Activated T-cell treated with anti-CD3 and anti-CD28 coated beads, Interleukin-2, amount 50 U/mL, for 48 hours (primary cell): Measurements from ENCODE around the gene USP6NL.
"Not testable (repeated sequence)": the region's sequence is repeated elsewhere in the genome, so short reads cannot be mapped to it uniquely, and the experiment has no call there.

Experiments used
- DNase-seq, 2 experiments: peaks; one replicate each; pipeline ENCODE4 v3.0.0-alpha.2; 2020

Gene USP6NL

GRCh38 chr10:11442001-11442773, 169.3 kb downstream of the USP6NL start:
- peak in 1 of 2 experiments; percentile 14 for DNase-seq

GRCh38 chr10:11441151-11441535, 170.3 kb downstream of the USP6NL start:
- DNase-seq: peak in 1 of 2 experiments; percentile 19

- peak; percentile 65 for DNase-seq
Measured at GRCh38 chr10:11440250-11441150, 170.9 kb downstream of the USP6NL start.

GRCh38 chr10:11439523-11440053, 171.9 kb downstream of the USP6NL start:
- peak in 1 of 2 experiments; percentile 16 for DNase-seq

GRCh38 chr10:11437391-11438142, 173.9 kb downstream of the USP6NL start:
- DNase-seq: no peak

GRCh38 chr10:11436445-11436844, 175.0 kb downstream of the USP6NL start:
- DNase-seq: not testable (repeated sequence)

GRCh38 chr10:11435581-11435981, 175.9 kb downstream of the USP6NL start:
- DNase-seq: no peak

GRCh38 chr10:11434324-11434723, 177.1 kb downstream of the USP6NL start:
- DNase-seq: no peak

GRCh38 chr10:11433657-11434056, 177.8 kb downstream of the USP6NL start:
- DNase-seq: no peak

- peak in 1 of 2 experiments; percentile 0 for DNase-seq
Measured at GRCh38 chr10:11431216-11431555, 180.3 kb downstream of the USP6NL start.

- DNase-seq: no peak
Measured at GRCh38 chr10:11430421-11431215, 180.8 kb downstream of the USP6NL start.

- no peak for DNase-seq
Measured at GRCh38 chr10:11429439-11430052, 181.9 kb downstream of the USP6NL start.

- DNase-seq: no peak
Measured at GRCh38 chr10:11425676-11426075, 185.8 kb downstream of the USP6NL start.

GRCh38 chr10:11425296-11425610, 186.2 kb downstream of the USP6NL start:
- no peak for DNase-seq

GRCh38 chr10:11424456-11425295, 186.8 kb downstream of the USP6NL start:
- DNase-seq: no peak

GRCh38 chr10:11416974-11417373, 194.5 kb downstream of the USP6NL start:
- DNase-seq: no peak

GRCh38 chr10:11415095-11415494, 196.4 kb downstream of the USP6NL start:
- no peak for DNase-seq

- no peak for DNase-seq
Measured at GRCh38 chr10:11414314-11415038, 197.0 kb downstream of the USP6NL start.

GRCh38 chr10:11411926-11412545, 199.4 kb downstream of the USP6NL start:
- no peak for DNase-seq

- no peak for DNase-seq
Measured at GRCh38 chr10:11409357-11409756, 202.1 kb downstream of the USP6NL start.
